SKM-1 treated with dmso at 0.1 percent for 144 hours (cell line): Measurements from ENCODE around the gene KCNQ1.

ENCODE experiments used
- DNase-seq: peaks from one replicate; lab custom pipeline; 2025; ENCODE audit not compliant: unreplicated experiment; lab: John Stamatoyannopoulos, UW

KCNQ1 gene

GRCh38 chr11:2424811-2425495, 19.9 kb upstream of the KCNQ1 start:
- DNase-seq, result peak; percentile 14

- DNase-seq, result no peak
Measured at GRCh38 chr11:2425506-2425905, 19.3 kb upstream of the KCNQ1 start.

GRCh38 chr11:2426221-2426620, 18.6 kb upstream of the KCNQ1 start:
- DNase-seq, result no peak

GRCh38 chr11:2426826-2427521, 17.8 kb upstream of the KCNQ1 start:
- DNase-seq, result no peak

- DNase-seq, result no peak
Measured at GRCh38 chr11:2427721-2428321, 17.0 kb upstream of the KCNQ1 start.

- peak; percentile 56 for DNase-seq
Measured at GRCh38 chr11:2428322-2428795, 16.4 kb upstream of the KCNQ1 start.

- no peak for DNase-seq
Measured at GRCh38 chr11:2431395-2431794, 13.4 kb upstream of the KCNQ1 start.

GRCh38 chr11:2432171-2432621, 12.6 kb upstream of the KCNQ1 start:
- DNase-seq, result no peak

- no peak for DNase-seq
Measured at GRCh38 chr11:2432628-2433071, 12.2 kb upstream of the KCNQ1 start.

- DNase-seq, result no peak
Measured at GRCh38 chr11:2433106-2433925, 11.5 kb upstream of the KCNQ1 start.

- DNase-seq, result no peak
Measured at GRCh38 chr11:2434008-2434407, 10.8 kb upstream of the KCNQ1 start.

- DNase-seq, result no peak
Measured at GRCh38 chr11:2434506-2435255, 10.1 kb upstream of the KCNQ1 start.

GRCh38 chr11:2435288-2436012, 9.4 kb upstream of the KCNQ1 start:
- no peak for DNase-seq

- DNase-seq, result no peak
Measured at GRCh38 chr11:2436013-2436520, 8.7 kb upstream of the KCNQ1 start.

GRCh38 chr11:2436521-2437031, 8.2 kb upstream of the KCNQ1 start:
- no peak for DNase-seq

GRCh38 chr11:2437516-2437915, 7.3 kb upstream of the KCNQ1 start:
- no peak for DNase-seq

- no peak for DNase-seq
Measured at GRCh38 chr11:2439820-2440219, 5.0 kb upstream of the KCNQ1 start.

- DNase-seq, result peak; percentile 90
Measured at GRCh38 chr11:2440646-2441045, 4.2 kb upstream of the KCNQ1 start.

- DNase-seq, result no peak
Measured at GRCh38 chr11:2441171-2441570, 3.6 kb upstream of the KCNQ1 start.
